Type B pancreatic cell (in vitro differentiated cells): ENCODE data around the gene KRT36. TPM values are rescaled to one million over a fixed set of nuclear protein-coding genes. Genes with fewer than 3 reads are reported as not detected.
A peak's percentile ranks its signal among the peaks of the same experiment; 100 is the strongest.

ENCODE experiments used
- DNase-seq: peaks from one replicate; pipeline ENCODE4 v3.0.0; 2021; ENCODE audit warnings: mixed read lengths; ENCODE audit not compliant: unreplicated experiment; ENCODE audit errors: extremely low spot score
- H3K27ac Mint-ChIP-seq: 2 replicates; pipeline ENCODE4 v1.8.0; 2021; ENCODE audit warnings: mild to moderate bottlenecking, mixed read lengths
- H3K27me3 Mint-ChIP-seq: 2 replicates; pipeline ENCODE4 v1.8.0; 2021; ENCODE audit warnings: mixed read lengths
- H3K36me3 Mint-ChIP-seq: 2 replicates; pipeline ENCODE4 v1.8.0; 2021; ENCODE audit warnings: mixed read lengths
- H3K4me1 Mint-ChIP-seq: one replicate; pipeline ENCODE4 v1.8.0; 2021; ENCODE audit warnings: mixed read lengths; ENCODE audit not compliant: unreplicated experiment
- H3K4me3 Mint-ChIP-seq: 2 replicates; pipeline ENCODE4 v1.8.0; 2021; ENCODE audit warnings: mild to moderate bottlenecking, mixed read lengths
- H3K9me3 Mint-ChIP-seq: 2 replicates; pipeline ENCODE4 v1.8.0; 2021; ENCODE audit warnings: mixed read lengths
- total RNA-seq: library from RNA; stranded (reverse); gene quantifications from 2 replicates; pipeline ENCODE4 v1.2.1, GENCODE V29; 2021; ENCODE audit warnings: low replicate concordance
- TF ChIP-seq, protein P1 (sequence below): fragments of 200-600 bp; sonication (generic); conservative IDR thresholded peaks from 2 replicates; pipeline ENCODE4 v1.5.0; 2021; ENCODE audit warnings: antibody characterized with exemption, mild to moderate bottlenecking

KRT36 gene
- total RNA-seq, 1 donor from 2014 or later = 0.17 TPM

DNA sequence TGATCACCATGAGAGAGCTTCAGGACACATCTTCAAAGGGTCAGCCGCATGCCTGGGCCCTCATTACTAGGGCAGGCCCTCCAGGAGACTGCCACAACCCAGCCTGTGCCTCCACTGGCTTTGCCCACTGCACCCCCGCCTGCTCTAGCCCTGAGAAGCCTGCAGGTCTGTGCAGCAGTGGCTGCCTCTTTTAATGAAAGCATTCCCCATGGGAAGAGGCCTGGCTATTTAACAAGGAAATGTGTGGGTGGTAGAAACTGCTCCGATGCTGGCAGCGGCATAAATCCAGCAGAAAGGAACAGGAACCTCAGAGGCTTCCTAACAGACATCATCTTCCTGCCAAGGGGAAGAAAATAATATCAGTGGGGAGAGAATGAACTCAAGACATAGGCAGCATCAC lies 22.1 kb downstream of the KRT36 start:
- TF ChIP-seq, protein P1, sequence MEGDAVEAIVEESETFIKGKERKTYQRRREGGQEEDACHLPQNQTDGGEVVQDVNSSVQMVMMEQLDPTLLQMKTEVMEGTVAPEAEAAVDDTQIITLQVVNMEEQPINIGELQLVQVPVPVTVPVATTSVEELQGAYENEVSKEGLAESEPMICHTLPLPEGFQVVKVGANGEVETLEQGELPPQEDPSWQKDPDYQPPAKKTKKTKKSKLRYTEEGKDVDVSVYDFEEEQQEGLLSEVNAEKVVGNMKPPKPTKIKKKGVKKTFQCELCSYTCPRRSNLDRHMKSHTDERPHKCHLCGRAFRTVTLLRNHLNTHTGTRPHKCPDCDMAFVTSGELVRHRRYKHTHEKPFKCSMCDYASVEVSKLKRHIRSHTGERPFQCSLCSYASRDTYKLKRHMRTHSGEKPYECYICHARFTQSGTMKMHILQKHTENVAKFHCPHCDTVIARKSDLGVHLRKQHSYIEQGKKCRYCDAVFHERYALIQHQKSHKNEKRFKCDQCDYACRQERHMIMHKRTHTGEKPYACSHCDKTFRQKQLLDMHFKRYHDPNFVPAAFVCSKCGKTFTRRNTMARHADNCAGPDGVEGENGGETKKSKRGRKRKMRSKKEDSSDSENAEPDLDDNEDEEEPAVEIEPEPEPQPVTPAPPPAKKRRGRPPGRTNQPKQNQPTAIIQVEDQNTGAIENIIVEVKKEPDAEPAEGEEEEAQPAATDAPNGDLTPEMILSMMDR = no peak
- H3K4me1 Mint-ChIP-seq = peaks cover 6% of the 10 kb centered on the region
- no peak overlapping the region for H3K4me3 Mint-ChIP-seq
- H3K27ac Mint-ChIP-seq = no peak overlapping the region
- H3K36me3 Mint-ChIP-seq = no peaks in the 10 kb centered on the region
- H3K27me3 Mint-ChIP-seq = peaks cover 2% of the 10 kb centered on the region
- no peak for DNase-seq
- H3K9me3 Mint-ChIP-seq = peaks cover 6% of the 10 kb centered on the region

DNA sequence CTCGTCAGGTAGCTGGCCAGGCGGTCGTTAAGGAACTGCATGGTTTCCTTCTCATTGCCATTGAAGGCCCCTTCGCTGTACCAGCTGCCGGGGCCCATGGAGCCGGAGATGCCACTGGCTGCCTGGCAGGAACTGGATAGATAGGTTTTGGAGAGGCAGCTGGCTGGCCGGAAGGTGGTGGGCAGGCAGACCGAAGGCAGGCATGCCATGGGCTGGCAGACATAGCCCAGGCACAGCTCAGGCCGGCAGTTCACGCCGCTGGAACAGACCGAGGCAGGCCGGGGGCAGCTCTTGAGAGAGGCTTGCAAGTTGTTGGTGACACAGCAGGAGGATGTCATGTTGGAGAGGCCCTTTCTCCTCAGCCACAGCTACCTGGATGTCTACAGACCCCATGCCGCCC lies 22.7 kb downstream of the KRT36 start, which contains the start of gene KRT32:
Gene KRT32, minus strand, starts transcription at position 399 of the 400 bp plus-strand sequence. Its CDS starts 61 bp downstream, at position 338.
- TF ChIP-seq, protein P1 = no peak
- H3K4me1 Mint-ChIP-seq = peaks cover 6% of the 10 kb centered on the region
- peaks cover 6% of the 10 kb centered on the region for H3K9me3 Mint-ChIP-seq
- H3K27me3 Mint-ChIP-seq = peaks cover 2% of the 10 kb centered on the region
- no peak within 1 kb of the TSS for H3K4me3 Mint-ChIP-seq
- H3K36me3 Mint-ChIP-seq = no peaks in the 10 kb centered on the region
- H3K27ac Mint-ChIP-seq = no peak within 1 kb of the TSS
- DNase-seq = no peak

DNA sequence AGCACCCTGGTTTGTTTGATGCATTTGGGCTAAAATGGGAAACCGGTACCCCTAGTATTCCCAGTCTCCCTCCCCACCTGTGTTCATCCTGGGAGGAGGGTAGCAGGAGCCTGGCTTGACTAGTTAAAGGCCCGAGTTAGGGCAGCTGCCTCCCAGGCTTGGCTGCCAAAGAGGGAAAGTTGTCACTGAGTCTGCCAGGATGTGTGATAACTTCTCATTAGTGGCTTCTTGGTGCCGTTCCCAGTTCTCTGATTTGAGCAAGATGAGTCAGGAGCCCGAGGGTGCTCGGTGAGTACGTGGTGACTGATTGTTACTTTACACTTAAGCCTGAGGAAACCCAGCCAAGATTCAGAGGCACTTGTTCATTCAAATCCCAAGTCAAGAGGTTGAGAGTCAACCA lies 25.0 kb downstream of the KRT36 start:
- Mint-ChIP-seq H3K36me3 (no peaks in the 10 kb centered on the region), H3K4me3 (peak overlapping the region; percentile 60), H3K27ac (peak overlapping the region; percentile 80), H3K9me3 (peaks cover 6% of the 10 kb centered on the region), H3K27me3 (peaks cover 2% of the 10 kb centered on the region), H3K4me1 (peaks cover 10% of the 10 kb centered on the region)
- no peak for DNase-seq
- TF ChIP-seq, protein P1 = no peak

DNA sequence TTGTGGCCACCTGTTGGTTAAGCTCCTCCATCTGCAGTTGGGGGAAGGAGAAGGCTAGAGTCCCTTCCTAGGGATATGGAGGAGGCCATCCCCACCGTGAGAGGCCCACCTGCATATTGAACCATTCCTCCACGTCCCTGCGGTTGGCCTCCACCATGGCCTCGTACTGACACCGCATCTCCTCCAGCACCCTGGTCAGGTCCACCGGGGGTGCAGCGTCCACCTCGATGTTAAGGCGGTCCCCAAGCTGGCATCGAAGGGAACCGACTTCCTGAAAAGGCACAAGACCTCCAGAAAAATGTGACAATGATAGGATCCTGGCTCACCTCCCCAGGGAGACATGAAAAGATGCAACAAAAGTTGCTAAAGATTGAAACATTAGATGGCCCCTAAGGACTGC lies 25.5 kb downstream of the KRT36 start:
- no peak for DNase-seq
- H3K27me3 Mint-ChIP-seq = peaks cover 2% of the 10 kb centered on the region
- H3K36me3 Mint-ChIP-seq = no peaks in the 10 kb centered on the region
- no peak overlapping the region for H3K4me3 Mint-ChIP-seq
- H3K27ac Mint-ChIP-seq = no peak overlapping the region
- peaks cover 10% of the 10 kb centered on the region for H3K4me1 Mint-ChIP-seq
- TF ChIP-seq, protein P1 = no peak
- peaks cover 6% of the 10 kb centered on the region for H3K9me3 Mint-ChIP-seq

DNA sequence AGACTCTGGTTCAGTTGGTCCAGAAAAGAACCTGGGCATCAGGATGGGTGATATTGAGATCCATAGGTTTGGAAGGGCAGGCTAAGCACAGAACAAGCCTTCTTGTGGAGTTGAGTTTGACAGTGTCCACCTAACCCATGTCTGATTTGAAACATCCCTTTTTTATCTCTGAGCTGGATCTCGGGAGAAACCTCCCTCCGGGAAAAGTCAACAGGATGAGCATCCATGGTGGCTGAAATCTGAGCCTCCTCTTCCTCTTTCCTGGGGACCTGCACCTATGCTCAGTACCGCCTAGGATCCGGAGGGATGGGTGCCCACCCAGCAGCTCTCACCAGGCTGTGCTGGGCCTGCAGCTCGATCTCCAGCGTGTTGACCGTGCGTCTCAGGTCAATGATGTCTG lies 26.0 kb downstream of the KRT36 start:
- Mint-ChIP-seq H3K9me3 (peaks cover 6% of the 10 kb centered on the region), H3K36me3 (no peaks in the 10 kb centered on the region), H3K4me3 (no peak overlapping the region), H3K27ac (no peak overlapping the region), H3K27me3 (peaks cover 2% of the 10 kb centered on the region), H3K4me1 (peaks cover 10% of the 10 kb centered on the region)
- no peak for DNase-seq
- TF ChIP-seq, protein P1 = no peak

DNA sequence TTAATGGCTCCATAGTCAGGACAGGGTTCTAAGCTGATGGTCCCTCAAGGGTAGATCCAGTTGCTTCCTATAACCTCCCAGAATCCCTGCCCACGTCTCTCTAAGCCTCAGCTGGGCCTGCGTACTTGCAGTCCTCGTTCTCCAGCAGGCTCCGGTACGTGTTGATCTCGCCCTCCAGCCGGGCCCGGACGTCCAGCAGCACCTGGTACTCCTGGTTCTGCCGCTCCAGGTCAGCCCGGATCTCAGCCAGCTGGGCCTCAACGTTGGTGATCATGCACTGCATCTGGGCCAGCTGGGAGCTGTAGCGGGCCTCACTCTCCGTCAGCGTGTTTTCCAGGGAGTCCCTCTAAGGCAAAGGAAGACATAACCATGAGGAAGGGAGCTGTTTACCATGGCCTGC lies 27.0 kb downstream of the KRT36 start:
- no peak overlapping the region for H3K4me3 Mint-ChIP-seq
- no peaks in the 10 kb centered on the region for H3K36me3 Mint-ChIP-seq
- H3K4me1 Mint-ChIP-seq = peaks cover 10% of the 10 kb centered on the region
- no peak overlapping the region for H3K27ac Mint-ChIP-seq
- peaks cover 6% of the 10 kb centered on the region for H3K9me3 Mint-ChIP-seq
- TF ChIP-seq, protein P1 = no peak
- H3K27me3 Mint-ChIP-seq = peaks cover 2% of the 10 kb centered on the region
- no peak for DNase-seq
